ENCODE results near the gene HDAC7. TPM values are rescaled to one million over a fixed set of nuclear protein-coding genes. Genes with fewer than 3 reads are reported as not detected.

The HDAC7 gene
- total and polyA plus RNA-seq, 7 donors, result 11.0 to 27.8 (median 22.2) TPM

DNA sequence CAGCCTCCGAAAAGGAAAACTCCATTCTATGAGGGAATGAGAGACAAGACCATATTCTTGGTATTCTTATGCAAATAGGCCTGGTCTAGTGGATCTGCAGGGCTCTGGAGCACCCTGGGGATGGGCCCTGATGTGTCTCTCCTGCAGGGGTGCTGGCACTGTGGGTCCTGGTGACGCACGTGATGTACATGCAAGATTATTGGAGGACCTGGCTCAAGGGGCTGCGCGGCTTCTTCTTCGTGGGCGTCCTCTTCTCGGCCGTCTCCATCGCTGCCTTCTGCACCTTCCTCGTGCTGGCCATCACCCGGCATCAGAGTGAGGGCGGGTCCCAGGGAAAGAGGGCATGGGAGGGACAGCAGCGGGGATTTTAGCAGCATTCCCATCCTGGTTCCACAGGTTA, 40.8 kb downstream of the HDAC7 start:
- Histone ChIP-seq H3K27me3 (ENCODE audit: insufficient read depth in 3 of 3, low read length in 2 of 3) (no peaks in the 10 kb centered on the region), H3K36me3 (ENCODE audit: insufficient read depth in 1 of 2, low read depth in 1 of 2) (peaks cover 0 to 35% of the 10 kb centered on the region in 2 donors), H3K9me3 (no peaks in the 10 kb centered on the region), H3K27ac (no peak overlapping the region), H3K4me3 (no peak overlapping the region), H3K4me1 (peaks cover 51% of the 10 kb centered on the region)
- peak in 2 of 4 donors; percentile 0 to 3 for ATAC-seq
- TF ChIP-seq, protein P1, sequence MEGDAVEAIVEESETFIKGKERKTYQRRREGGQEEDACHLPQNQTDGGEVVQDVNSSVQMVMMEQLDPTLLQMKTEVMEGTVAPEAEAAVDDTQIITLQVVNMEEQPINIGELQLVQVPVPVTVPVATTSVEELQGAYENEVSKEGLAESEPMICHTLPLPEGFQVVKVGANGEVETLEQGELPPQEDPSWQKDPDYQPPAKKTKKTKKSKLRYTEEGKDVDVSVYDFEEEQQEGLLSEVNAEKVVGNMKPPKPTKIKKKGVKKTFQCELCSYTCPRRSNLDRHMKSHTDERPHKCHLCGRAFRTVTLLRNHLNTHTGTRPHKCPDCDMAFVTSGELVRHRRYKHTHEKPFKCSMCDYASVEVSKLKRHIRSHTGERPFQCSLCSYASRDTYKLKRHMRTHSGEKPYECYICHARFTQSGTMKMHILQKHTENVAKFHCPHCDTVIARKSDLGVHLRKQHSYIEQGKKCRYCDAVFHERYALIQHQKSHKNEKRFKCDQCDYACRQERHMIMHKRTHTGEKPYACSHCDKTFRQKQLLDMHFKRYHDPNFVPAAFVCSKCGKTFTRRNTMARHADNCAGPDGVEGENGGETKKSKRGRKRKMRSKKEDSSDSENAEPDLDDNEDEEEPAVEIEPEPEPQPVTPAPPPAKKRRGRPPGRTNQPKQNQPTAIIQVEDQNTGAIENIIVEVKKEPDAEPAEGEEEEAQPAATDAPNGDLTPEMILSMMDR (IDR thresholded peaks at IDR 0.05), result no peak
- WGBS, 3 donors, result 45 to 50% (median 48%) methylated on average over 14 of the region's 14 CpGs
- intact Hi-C loops (cut with DNase I), result loop anchor here in 1 of 2 donors (1.0 to 5.0 kb wide), 2 partner anchors 64 to 127 kb away; no protein-coding TSS in a partner anchor
- DNase-seq, result peak in 1 of 2 donors; percentile 58

GRCh38 chr12:47777741-47778558, 41.8 kb downstream of the HDAC7 start:
- WGBS, 3 donors, result 19 to 38% (median 33%) methylated on average over 9 of the region's 9 CpGs
- peaks cover 0 to 26% of the 10 kb centered on the region in 2 donors for H3K36me3 ChIP-seq (ENCODE audit: insufficient read depth in 1 of 2, low read depth in 1 of 2)
- ATAC-seq (peak in 2 of 4 donors; percentile 10 to 19), DNase-seq (peak; percentile 52 to 67)
- peaks cover 52% of the 10 kb centered on the region for H3K4me1 ChIP-seq
- no peaks in the 10 kb centered on the region for H3K27me3 ChIP-seq (ENCODE audit: insufficient read depth in 3 of 3, low read length in 2 of 3)
- no peak overlapping the region for H3K4me3 ChIP-seq
- intact Hi-C loops (cut with DNase I), result loop anchor here in 1 of 2 donors (5.0 kb wide), 1 partner anchor 126 kb away; no protein-coding TSS in a partner anchor
- TF ChIP-seq, protein P1 (IDR thresholded peaks at IDR 0.05), result no peak
- H3K27ac ChIP-seq, result peak overlapping the region; percentile 56
- H3K9me3 ChIP-seq, result no peaks in the 10 kb centered on the region

GRCh38 chr12:47777151-47777550, 42.6 kb downstream of the HDAC7 start:
- H3K4me1 ChIP-seq, result peaks cover 56% of the 10 kb centered on the region
- peaks cover 0 to 18% of the 10 kb centered on the region in 2 donors for H3K36me3 ChIP-seq (ENCODE audit: insufficient read depth in 1 of 2, low read depth in 1 of 2)
- 47 to 75% (median 60%) methylated on average over 1 of the region's 1 CpG for WGBS, 3 donors
- TF ChIP-seq, protein P1 (IDR thresholded peaks at IDR 0.05), result no peak
- no peak overlapping the region for H3K4me3 ChIP-seq
- H3K27me3 ChIP-seq (ENCODE audit: insufficient read depth in 3 of 3, low read length in 2 of 3), result no peaks in the 10 kb centered on the region
- peak overlapping the region; percentile 56 for H3K27ac ChIP-seq
- ATAC-seq (no peak), DNase-seq (peak in 1 of 2 donors; percentile 38)
- intact Hi-C loops (cut with DNase I), result loop anchor here in 1 of 2 donors (5.0 kb wide), 1 partner anchor 125 kb away; no protein-coding TSS in a partner anchor
- H3K9me3 ChIP-seq, result no peaks in the 10 kb centered on the region

DNA sequence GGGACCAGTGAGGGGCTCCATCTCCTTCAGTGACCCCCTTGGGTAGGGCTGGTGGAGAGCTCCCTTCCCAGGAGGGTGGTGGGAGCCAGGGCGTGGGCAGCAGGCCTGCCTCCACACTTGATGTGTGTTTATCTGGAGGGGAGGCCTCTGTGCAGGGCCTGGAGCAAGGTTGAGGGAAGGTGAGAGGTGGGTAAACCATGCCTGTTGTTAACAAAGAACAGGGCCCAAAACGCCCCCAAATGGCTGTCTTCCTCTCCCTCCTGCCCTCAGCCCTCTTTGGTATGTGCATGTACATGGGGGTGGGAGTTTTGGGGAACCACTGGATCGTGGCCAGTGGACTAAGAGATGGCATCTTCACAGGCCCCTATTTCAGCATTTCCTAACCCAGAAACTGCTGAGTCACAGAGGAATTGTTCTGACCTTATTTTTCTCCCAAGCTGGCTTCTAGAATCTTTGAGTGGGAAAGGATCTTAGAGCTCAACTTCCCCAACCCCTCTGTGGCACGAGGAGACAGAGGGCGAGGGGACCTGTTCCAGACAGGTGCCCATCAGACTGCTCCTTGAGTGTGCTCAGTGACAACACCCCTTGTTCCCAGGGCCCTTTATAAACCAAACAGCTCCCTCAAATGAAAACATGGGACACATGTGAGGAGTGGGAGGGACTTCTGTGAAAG, 43.1 kb downstream of the HDAC7 start:
- 70 to 75% (median 70%) methylated on average over 5 of the region's 5 CpGs for WGBS, 3 donors
- TF ChIP-seq, protein P1 (IDR thresholded peaks at IDR 0.05), result no peak
- DNase-seq, result peak in 1 of 2 donors; percentile 44
- Histone ChIP-seq H3K27ac (peak overlapping the region; percentile 56), H3K4me1 (peaks cover 56% of the 10 kb centered on the region), H3K27me3 (ENCODE audit: insufficient read depth in 3 of 3, low read length in 2 of 3) (no peaks in the 10 kb centered on the region), H3K36me3 (ENCODE audit: insufficient read depth in 1 of 2, low read depth in 1 of 2) (peaks cover 0 to 13% of the 10 kb centered on the region in 2 donors), H3K4me3 (no peak overlapping the region), H3K9me3 (no peaks in the 10 kb centered on the region)
- intact Hi-C loops (cut with DNase I), result loop anchor here in 1 of 2 donors (5.0 kb wide), 1 partner anchor 124 kb away; no protein-coding TSS in a partner anchor
- ATAC-seq, result no peak
